GM18505 (cell line): ENCODE data around the gene SGCD.

Experiments
- ATAC-seq: cut with Tn5 transposase; IDR thresholded peaks from one replicate; pipeline ENCODE4 v1.9.1; 2021; ENCODE audit not compliant: unreplicated experiment
- POLR2A ChIP-seq: IDR thresholded peaks from 4 replicates; pipeline ENCODE4 v1.6.1; 2011; ENCODE audit warnings: borderline replicate concordance; ENCODE audit not compliant: insufficient read depth, insufficient read length; ENCODE audit errors: extremely low read depth

SGCD gene

GRCh38 chr5:156758011-156758791 is 431.2 kb downstream of the SGCD start:
- ATAC-seq, result no peak
- TF ChIP-seq POLR2A, result no peak

- ATAC-seq, result no peak
- no peak for TF ChIP-seq POLR2A
Measured at GRCh38 chr5:156759156-156759555, 432.2 kb downstream of the SGCD start.

GRCh38 chr5:156762771-156763170 is 435.8 kb downstream of the SGCD start:
- no peak for TF ChIP-seq POLR2A
- ATAC-seq, result no peak

DNA sequence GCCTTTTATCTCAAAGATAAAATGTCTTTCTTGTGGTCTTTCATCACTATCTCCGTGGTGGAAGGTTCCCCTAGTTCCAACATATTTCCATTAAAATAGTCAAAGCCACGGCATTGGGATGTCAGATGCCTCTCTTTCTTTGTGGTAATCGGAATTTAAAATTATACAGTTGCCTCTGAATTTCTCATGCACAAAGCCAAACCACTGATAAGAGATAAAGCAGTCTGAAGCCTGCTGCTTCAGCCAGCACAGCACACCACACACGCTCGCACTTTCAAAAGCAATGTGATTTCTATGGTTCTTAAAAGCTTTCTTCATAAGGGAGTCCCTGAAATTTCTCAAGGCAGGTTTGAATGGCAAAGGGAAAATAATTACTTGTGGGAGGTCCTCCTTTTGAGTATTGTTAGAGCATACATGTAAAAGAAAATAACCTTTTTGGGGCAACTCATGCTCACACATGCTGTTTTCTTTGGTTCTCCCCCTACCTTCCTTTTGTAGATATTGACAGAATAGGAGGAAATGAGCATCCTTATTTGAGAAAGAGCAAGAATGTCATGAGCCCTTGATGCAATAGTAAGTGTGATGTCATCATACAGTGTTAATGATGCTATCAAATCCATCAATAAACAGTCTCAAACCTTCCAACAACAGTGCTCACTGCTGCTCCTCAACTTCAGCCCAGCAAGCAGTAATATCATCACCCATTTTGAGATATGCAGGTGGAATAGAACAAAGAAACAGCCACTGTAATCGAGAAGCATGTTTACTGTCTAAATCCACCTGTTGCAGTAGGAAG is 437.4 kb downstream of the SGCD start:
- no peak for ATAC-seq
- TF ChIP-seq POLR2A, result no peak

DNA sequence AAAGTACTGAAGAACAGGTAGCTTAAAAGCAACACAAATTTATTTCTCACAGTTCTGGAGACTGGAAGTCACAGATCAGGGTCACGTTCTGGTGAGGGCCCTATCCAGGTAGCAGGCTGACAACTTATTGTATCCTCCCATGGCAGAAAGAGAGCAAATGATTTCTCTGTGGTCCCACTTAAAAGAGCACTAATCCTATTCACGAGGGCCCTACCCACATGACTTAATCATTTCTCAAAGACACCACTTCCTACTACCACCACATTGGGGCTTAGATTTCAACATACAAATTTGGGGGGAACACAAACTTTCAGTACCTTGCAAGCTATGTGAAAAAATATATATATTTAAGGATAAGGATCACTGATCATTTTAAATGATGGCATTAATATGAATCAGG is 447.3 kb downstream of the SGCD start:
- no peak for TF ChIP-seq POLR2A
- no peak for ATAC-seq

GRCh38 chr5:156778139-156778706 is 451.3 kb downstream of the SGCD start:
- no peak for TF ChIP-seq POLR2A
- ATAC-seq, result no peak

GRCh38 chr5:156778752-156779151 is 451.8 kb downstream of the SGCD start:
- no peak for ATAC-seq
- TF ChIP-seq POLR2A, result no peak

DNA sequence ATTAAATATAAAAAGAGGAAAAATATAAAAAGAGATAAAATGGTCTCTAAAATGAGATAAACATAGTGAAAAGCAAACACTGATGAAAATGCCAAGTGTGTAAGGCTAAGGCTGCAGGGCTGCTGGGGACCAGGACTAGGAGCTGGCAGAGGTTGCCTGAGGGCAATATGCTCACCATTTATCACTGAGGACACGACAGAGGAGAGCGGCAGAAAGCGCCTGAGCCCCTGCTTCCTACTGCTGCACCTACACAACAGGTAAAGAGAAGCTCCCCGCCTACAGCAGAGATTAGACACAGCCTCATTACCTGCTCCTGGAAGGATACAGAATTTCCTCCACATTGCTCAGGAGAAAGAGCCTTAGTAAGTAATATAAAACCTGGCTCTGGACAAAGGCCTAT is 452.5 kb downstream of the SGCD start:
- no peak for TF ChIP-seq POLR2A
- no peak for ATAC-seq

DNA sequence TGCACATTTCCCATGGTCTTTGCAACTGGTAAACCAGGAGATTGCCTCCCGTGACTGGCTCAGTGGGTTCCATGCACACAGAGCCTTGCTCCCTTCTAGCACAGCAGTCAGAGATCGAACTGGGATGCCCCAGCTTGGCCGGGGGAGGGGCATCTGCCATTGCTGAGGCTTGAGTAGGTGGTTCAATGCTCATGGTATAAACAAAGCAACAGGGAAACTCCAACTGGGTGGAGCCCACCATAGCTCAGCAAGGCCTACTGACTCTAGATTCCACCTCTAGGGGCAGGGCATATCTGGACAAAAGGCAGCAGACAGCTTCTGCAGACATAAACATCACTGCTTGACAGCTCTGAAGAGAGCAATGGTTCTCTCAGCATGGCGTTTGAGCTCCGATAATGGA is 456.1 kb downstream of the SGCD start:
- no peak for ATAC-seq
- no peak for TF ChIP-seq POLR2A

GRCh38 chr5:156794687-156795086 is 467.7 kb downstream of the SGCD start:
- no peak for ATAC-seq
- TF ChIP-seq POLR2A, result no peak

- no peak for TF ChIP-seq POLR2A
Measured at GRCh38 chr5:156798201-156798600, 471.2 kb downstream of the SGCD start.

DNA sequence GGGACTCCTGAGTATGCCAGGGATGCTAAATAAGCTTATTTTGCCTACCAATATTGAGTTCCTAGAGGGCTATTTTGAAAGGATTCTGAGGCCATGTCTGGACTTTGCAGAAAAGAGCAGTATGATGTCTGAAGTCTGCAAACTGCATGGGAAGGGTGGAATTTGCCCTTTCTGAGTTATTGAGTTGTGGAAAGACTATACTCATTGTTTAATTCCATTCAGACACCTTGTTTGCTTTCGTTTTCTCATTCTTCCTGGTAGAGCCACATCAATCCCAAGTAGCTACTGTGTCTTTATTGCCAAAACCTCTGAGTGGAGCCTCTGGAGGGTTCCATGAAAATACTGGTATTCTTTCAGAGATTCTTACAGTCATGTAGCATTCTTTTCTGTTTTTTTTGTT is 472.2 kb downstream of the SGCD start:
- no peak for ATAC-seq
- TF ChIP-seq POLR2A, result no peak

More at GRCh38 chr5:156798201-156798600, 471.2 kb downstream of the SGCD start:
- no peak for ATAC-seq

- no peak for TF ChIP-seq POLR2A
- ATAC-seq, result no peak
Measured at GRCh38 chr5:156800929-156801328, 474.0 kb downstream of the SGCD start.

GRCh38 chr5:156802501-156802900 is 475.5 kb downstream of the SGCD start:
- ATAC-seq, result no peak
- TF ChIP-seq POLR2A, result no peak
